Activated CD4-positive, CD25-positive, alpha-beta regulatory T cell treated with anti-CD3 and anti-CD28 coated beads, Interleukin-2, amount 50 U/mL, for 16 hours (primary cell): Measurements from ENCODE around the gene ESRRB.

ENCODE experiments used
- DNase-seq: peaks from one replicate; pipeline ENCODE4 v3.0.0-alpha.2; 2020; ENCODE audit warnings: low read depth, low spot score

Gene ESRRB

DNA sequence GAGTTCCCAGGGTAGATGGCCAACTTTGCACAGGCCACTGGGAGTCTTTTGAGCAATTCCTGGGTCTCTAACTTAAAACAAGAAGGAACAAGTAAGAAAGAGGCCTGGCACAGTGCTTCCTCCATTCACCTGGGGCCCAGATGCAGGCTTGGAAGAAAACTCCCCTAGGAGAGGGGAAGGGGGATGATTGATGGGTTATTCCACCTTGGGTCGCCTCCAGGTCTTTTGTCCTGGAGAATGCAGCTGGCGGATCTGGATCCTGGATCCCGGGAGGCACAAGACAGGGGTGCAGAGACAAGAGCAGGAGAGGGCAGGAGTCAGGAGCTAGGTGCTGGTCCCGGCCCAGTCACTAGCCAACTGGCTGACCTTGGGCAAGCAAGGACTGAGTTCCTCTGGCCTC is 74.5 kb downstream of the ESRRB start:
- no peak for DNase-seq

DNA sequence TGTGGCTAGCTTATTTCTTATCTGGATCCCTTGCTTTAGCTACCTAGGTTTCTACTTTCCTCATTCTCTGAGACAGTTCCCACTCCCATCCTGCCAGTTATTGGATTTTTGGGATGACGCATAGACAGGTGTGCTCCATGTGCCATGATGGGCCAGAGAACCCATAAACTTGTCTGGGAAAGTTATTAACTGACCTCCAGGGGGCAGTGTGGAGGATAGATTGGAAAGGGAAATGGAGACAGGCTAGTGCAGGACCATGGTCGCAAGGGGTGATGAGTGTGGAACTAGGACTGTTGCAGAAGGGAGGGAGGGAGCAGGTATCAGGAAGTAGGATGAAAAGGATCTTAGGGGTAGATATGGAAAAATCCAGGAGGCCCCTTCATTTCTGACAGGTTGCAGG is 80.3 kb downstream of the ESRRB start:
- DNase-seq, result no peak

- no peak for DNase-seq
Observed at GRCh38 chr14:76456891-76457586, 81.1 kb downstream of the ESRRB start.

DNA sequence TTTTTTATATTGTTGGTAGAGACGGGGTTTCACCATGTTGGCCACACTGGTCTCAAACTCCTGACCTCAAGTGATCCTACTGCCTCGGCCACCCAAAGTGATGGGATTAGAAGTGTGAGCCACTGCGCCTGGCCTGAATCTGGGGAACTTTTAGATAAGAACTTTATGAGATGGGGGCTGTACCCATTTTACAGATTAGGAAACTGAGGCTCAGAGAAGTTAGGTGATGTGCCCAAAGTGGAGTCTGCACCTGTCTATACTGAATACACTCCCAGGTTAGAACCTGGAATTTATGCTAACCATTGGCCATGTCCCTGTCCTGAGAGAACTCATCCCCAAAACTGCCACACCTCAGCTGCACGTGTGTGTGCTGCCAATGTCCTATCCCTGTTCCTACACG is 81.9 kb downstream of the ESRRB start:
- DNase-seq, result no peak

DNA sequence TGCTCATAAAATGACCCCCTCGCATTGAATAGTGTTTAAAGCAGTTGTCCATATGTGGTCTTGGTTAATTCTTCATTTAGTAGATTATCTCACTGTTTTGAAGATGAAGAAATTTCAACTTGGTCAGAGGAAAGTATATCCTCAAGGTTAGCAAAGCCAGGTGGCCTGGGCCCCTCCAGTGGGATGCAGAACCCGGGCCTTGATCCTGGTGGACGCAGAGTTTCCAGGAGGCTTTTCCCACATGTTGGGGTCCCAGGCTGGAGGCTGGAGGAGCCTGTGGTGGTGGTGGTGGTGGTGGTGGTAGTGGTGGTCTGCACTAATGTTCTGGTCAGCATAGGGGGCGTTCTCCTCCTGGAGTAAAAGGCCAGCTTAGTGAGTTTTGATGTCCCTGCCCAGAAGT is 85.9 kb downstream of the ESRRB start:
- no peak for DNase-seq

DNA sequence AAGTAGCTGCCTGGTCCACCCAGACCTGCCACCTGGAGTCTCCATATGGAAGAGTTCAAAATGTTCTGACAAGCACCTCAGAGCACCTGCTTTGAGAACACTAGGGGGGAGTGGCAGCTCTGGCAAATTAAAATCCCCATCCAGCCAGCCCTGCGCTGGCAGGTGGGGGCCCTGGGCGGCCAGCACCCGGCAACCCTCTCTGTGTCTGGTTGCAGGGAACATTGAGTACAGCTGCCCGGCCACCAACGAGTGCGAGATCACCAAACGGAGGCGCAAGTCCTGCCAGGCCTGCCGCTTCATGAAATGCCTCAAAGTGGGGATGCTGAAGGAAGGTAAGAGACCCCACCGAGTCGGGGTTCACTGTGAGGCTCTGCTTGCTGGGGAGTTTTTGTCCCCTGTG is 86.4 kb downstream of the ESRRB start:
- DNase-seq, result no peak

DNA sequence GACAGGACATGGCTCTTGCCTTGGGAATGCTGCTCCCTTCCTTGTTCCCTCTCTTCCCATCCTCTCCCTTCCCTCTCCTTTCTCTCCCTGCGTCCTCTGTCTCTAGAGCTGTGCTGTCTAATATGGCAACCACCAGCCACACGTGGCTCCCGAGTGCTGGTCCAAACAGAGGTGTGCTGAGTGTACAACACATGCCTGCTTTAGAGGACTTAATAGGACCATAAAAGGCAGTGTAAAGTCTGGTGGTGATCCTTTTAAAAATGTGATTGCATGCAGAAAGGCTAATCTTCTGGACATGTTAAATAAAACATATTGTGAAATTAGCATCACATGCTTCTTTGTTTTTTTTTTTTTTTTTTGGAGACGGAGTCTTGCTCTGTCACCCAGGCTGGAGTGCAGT is 87.2 kb downstream of the ESRRB start:
- no peak for DNase-seq

DNA sequence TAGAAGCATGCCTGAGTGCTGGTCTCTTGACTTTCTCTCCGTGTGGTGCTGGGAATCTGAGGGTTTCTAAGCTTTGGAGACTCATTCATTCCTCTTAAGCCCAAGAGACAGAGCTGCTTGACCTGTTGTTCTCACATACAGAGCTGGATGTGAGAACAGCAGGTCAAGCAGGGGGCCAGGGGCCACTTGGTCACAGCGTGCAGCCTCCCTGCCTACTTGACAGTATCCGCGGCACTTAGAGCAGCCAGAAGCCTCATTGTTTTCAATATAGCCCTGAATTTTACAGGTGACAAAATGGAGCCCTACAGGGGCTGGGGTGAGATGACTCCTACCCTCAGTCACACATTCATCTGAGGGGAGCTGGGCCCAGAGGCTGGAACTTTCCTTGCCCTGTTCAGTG is 88.9 kb downstream of the ESRRB start:
- DNase-seq, result no peak

DNA sequence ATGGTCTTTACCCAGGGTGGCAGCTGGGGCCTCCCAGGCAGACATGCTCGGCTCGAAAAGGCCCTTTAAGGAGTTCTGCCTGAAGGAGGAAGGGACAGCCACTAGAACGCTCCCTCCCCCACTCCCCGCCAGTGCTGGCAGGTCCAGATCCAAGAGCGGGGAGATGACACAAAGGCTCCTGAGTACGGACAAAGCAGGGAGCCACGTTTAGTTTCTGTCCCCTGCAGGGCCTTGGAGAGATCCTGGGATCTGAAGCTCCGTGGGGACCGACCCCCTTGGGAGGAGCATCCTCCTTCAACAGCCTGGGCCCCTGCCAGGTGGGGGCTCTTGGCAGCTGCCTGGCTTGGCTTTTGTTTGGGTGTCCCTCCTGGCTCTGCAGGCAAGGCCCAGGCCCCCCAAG is 89.7 kb downstream of the ESRRB start:
- DNase-seq, result no peak

DNA sequence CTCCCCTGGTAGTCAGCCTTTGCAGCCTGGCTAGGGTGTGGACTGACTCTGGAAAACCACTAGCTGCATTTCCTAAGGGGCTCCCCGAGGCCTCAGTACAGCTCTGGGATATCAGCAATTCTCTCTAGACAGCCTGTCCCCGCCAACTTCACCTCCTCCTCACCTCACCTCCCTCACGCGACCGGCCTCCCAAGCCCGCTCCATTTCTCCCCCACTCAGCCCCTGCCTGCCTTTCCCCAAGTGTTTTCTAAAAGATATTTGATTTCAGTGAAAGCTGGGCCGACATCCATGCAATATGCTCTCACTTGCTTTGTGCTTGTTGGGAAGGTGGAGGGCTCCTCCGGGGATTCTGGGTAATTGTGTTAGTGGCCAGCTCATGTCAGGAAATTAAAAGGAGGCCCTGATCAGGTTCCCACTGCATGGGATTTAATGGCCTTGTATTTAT is 91.8 kb downstream of the ESRRB start:
- DNase-seq, result no peak

GRCh38 chr14:76472199-76472723 is 96.3 kb downstream of the ESRRB start:
- no peak for DNase-seq

DNA sequence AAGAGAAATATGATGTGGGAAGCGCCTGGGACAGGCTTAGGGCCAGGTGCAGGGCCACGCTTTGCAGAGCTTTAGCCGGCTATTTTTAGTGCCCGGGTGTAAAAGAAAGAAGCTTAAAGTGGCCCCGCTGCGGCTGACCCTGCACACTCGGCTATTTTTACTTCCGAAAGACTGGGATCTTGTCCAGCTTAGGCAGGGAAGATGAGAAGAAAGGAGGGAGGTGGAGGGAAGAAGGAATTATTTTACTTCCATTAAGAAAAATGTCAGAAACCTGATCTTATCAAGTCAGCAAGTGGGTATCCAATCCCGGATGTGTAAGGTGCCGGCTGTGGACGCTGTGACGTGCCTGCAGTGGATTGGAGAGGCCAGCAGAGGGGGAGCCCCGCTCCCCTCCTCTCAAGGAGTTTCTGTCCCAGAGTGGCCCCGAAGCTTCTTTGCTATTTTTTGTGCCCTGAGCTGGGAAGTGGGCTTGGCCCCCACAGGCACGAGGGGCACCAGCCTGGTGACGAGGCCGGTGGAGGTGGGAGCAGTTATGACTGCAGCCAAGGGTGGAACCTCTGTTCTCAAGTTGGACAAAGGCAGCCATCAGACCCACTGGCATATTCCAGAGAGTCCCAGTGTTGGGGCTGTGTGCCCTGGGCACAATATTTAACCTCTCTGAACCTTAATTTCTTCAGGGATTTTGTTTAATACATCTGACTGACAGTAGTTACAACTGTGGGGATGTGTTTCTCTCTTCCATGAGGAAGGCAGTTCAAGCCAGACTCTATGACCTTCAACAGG is 97.7 kb downstream of the ESRRB start:
- no peak for DNase-seq

GRCh38 chr14:76480426-76480825 is 104.5 kb downstream of the ESRRB start:
- DNase-seq, result no peak

- DNase-seq, result no peak
Observed at GRCh38 chr14:76484355-76484754, 108.4 kb downstream of the ESRRB start.

DNA sequence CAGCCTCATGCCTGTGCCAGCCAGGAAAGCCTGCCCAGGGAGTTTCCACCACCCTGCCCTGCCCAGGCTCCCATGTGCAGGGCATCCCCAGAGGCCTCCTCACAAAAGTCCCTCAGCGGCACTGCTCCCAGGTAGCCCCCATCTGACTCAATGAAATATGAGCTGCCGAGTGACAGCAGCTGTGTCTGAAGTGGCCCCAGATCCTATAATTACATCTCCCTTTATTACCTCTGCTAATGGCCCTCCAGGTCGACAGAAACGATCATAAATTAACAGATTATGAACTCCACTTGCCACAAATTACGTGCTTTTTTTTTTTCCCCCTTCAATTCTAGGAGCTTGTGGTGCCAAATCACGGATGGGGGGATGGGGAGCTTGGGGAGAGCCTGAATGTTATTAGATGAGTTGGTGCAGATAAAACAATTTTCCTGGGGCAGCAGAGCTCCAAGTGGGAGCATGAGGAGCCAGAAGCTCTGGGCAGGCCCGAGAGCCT is 110.4 kb downstream of the ESRRB start:
- DNase-seq, result no peak

DNA sequence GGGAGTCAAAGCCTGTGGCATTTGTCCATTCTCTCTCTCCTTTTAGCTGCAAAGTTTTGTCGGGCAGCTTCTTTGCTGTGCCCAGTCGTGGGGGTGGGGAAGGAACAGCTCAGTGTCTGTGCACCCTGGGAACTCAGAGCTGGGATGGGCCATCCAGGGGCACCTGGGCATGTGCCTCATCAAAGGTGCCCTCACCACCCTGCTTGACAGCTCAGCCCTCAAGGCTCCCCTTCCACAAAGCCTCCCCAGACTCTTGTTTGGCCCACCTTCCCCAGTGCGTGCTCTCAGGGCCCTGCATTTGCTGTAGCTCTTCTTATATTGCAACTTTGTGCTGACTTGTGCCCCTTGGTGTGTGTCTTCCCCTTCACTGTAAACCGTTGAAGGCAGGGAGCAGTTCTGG is 112.6 kb downstream of the ESRRB start:
- DNase-seq, result no peak

GRCh38 chr14:76489667-76490066 is 113.7 kb downstream of the ESRRB start:
- no peak for DNase-seq

- no peak for DNase-seq
Observed at GRCh38 chr14:76490111-76490510, 114.2 kb downstream of the ESRRB start.

DNA sequence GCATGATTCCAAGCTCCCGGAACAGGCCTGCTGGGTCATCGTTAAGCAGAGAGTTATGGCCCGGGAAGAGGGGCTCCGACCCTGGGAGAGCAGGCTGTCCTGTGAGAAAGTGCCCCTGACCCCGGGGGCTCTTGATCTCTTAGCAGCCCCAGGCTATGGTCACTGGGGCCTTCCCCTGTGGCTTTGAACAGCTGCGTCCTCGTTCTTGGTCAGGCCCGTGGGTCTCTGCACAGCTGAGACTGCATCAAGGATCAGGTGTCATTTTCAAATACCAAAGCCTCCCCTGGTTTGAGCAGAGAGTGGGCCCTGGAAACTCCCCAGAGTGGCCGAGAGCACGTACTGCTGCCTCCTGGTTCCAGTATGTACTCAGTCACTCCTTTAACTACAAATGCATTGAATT is 114.8 kb downstream of the ESRRB start:
- no peak for DNase-seq

GRCh38 chr14:76491172-76491930 is 115.4 kb downstream of the ESRRB start:
- DNase-seq, result no peak

DNA sequence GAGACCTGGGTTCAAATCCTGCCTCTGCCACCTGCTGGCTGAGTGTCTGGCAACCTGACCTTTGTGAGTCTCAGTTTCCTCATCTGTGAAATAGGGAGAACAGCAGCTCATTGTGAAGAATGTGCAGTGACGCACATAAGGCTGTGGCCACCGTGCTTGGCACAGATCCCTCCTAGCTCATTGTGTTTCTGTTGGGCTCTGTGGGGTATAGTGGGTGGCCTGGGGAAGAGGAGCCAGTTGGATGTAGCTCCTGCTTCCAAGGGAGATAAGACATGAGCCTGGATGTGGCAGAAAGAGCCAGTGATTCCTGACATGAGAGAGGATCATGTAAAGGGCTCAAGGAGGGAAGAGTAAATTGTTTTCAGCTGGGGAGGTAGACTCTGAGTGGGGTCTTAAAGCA is 120.0 kb downstream of the ESRRB start:
- no peak for DNase-seq

- DNase-seq, result no peak
Observed at GRCh38 chr14:76496595-76496994, 120.7 kb downstream of the ESRRB start.
